ENCODE results near the gene TSBP1.
"Not testable (repeated sequence)": the region's sequence is repeated elsewhere in the genome, so short reads cannot be mapped to it uniquely, and the experiment has no call there.

The TSBP1 gene

DNA sequence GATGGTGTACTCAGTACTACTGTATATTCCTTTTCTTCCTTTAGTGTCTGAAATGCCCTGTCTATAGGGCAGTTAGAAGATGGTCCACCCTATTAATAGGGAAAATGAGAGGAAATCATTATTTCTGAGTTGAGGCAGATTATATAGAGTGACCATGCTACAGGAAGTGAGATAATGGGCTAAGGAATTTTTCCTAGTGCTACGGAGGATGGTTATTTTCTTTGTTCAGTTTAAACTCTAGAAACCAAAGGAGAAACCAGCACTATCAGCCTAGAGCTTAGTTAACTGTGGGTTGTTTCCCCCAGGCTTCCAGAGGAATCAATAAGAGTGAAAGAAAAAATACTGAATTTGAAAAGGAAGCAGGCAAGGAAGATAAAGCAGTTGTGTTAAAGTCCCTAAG is 474 bp downstream of the TSBP1 start:
- DNase-seq: no peak

DNA sequence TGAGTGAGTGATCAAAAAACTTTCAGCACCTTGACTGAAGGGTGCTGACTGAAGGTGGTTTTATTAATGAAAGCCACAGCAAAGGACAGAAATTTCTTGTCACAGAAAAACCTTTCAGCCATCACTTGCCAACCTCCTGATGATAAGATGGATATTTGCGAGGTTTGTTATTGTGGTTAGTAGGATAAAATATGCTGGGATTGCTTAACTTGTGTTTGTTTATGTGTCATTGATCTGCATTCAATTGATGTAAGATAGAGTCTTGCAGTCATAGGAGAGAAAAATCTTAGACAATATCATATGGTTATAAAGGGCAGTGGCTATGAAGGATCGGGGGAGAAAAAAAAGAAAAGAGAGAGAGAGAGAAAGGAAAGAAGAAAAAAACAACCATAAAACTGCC is 1.2 kb downstream of the TSBP1 start:
- no peak for DNase-seq

DNA sequence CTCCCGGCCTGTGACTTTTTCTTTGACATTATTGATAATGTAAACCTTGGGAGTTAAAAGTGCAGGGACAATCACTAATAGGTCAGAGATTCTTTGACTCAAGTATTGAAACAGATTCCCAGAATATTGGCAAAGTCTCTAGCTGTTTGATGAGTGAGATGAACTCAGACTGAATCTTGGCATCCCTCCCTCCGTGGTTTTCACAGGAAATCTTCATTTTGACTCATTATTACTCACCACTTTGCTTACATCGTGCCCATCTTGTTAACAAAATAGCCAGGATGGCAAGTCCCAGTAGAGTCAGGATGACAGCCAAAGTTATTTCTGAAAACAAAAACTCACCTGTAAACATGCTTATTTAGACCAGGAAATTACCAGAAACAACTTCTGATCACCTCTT is 2.0 kb downstream of the TSBP1 start:
- DNase-seq: no peak

DNA sequence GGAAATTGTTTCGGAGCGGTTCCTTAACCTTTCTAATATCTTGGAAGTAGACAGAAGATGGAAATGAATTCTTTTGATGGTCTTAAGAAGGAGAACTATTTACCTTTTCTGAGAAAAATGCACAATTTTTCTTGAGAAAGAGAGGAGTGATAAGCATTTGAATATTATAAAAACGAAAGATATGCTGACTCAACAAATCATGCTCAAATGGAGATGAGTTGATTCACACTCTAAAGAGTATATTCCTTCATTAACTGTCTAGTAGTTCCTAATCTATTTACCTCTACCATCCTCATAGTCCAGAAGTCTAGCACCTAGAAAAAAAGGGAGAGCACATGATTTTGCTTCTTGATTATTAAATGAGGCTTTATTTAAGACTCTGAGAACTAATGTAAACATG is 4.1 kb downstream of the TSBP1 start:
- DNase-seq: no peak

DNA sequence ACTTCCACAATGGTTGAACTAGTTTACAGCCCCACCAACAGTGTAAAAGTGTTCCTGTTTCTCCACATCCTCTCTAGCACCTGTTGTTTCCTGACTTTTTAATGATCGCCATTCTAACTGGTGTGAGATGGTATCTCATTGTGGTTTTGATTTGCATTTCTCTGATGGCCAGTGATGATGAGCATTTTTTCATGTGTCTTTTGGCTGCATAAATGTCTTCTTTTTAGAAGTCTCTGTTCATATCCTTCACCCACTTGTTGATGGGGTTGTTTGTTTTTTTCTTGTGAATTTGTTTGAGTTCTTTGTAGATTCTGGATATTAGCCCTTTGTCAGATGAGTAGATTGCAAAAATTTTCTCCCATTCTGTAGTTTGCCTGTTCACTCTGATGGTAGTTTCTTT is 12.5 kb downstream of the TSBP1 start:
- DNase-seq: not testable (repeated sequence)

DNA sequence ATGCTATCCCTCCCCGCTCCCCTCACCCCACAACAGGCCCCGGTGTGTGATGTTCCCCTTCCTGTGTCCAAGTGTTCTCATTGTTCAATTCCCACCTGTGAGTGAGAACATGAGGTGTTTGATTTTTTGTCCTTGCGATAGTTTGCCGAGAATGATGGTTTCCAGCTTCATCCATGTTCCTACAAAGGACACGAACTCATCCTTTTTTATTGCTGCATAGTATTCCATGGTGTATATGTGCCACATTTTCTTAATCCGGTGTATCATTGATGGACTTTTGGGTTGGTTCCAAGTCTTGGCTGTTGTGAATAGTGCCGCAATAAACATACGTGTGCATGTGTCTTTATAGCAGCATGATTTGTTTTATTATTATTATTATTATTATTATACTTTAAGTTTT is 13.2 kb downstream of the TSBP1 start:
- DNase-seq: not testable (repeated sequence)

DNA sequence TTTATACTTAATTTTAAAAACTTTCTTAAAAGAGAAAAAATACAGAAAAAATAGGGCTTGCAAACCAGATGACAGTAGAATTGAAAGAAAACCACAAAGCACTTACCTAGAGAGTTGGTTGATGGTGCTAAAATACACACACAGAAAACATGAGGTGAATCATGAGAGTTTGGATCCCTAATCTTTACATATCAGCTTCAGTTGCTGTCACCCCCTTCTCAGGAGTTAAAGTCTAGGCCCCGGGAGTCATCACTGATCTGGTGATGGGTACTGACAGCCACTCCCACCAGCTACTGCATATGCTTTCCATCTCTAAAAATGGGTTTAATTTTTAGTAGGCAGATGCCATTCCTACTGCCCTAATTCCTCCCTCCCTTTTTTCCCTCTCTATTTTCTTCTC is 16.7 kb downstream of the TSBP1 start:
- no peak for DNase-seq

DNA sequence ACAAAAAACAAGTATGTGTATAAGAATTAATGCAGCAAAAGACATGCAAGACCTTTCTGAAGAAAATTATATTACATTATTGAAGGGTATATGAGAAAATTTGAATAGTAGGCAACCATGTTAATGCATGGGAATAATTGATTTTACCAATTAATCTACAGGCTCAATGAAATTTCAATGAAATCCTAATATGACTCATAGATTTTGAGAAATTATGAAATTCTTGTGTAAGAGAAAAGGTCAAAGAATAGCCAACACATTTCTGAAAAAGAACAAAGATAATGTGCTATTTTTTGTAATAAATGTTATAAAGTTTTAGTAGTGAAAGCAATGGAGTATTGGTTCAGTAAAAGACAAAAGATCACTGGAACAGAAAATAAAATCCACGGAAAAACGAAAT is 18.4 kb downstream of the TSBP1 start:
- DNase-seq: no peak

DNA sequence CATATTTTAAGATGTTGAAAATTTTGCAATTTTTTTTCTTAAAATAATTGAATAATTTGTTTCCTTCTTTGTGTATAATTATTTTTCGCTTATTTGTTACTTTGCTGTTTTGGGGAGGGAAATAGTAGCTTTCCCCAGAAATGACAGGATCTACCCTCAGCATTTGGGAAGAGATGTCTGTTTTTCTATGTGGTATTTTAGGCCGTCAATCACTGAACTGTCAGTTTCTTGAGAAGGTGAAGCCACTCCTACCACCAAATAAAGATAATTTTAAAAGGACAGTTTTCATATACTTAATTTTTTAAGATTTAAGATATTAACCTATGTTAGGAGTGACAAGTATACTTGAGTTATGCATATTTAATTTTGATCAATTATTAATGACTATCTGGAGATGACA is 31.5 kb downstream of the TSBP1 start:
- DNase-seq: no peak

DNA sequence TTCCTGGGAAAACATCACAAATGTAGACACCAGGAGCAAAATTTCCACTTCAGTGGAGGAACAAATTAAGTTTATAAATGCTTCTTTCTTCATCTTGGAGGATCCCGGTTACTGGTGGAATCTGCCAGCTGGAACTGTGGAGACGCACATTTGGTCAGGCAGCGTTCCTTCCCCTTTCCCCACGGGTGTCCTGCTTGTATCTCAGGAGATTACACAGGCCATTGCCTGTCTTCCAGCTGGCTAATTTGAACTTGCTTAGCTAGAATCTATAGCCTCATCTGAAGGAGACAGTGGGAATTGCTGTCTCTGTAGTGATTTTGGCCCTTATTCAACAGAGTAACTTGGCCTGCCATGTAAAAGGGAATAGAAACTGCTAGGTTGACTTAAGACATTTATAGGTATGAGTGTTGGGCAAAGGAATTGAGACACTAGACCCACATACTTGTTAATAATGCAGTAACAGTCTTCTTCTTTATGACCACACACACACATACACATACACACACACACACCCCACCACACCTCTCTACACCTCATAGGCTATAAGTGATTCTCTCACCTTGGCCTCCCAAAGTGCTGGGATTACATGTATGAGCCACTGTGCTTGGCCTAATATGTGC is 34.4 kb downstream of the TSBP1 start:
- DNase-seq: no peak

DNA sequence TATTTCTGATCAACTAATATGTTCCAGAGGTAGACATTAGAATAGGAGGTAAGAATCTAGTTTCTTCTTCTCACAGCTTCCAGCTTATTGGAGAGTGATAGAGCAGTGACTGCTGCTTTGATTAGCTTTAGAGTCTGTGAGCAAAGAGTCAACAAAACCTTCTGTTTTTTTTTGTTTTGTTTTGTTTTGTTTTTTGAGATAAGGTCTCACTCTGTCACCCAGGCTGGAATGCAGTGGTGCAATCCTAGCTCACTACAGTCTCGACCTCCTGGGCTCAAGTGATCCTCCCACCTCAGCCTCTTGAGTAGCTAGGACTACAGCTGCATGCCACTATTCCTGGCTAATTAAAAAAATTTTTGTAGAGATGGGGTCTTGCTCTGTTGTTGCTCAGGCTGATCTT is 39.3 kb downstream of the TSBP1 start:
- no peak for DNase-seq

DNA sequence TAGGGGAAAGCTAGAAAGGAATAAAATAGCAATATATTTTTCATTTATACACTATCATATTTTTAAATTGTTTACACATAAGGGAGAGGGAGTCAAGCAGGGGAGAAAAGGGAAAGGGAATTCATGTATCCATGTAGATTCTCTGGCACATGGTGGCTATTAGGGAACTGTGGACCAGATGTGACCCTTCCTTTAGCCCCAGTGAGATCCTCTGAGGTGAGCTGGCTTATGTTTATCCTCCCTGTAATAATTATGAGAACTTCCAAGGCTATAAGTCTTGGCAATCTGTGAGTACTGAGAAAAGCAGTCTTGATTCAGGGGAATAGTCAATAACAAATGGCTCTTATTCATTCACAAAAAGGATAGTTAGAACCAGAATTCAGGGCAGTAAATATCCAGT is 42.6 kb downstream of the TSBP1 start:
- no peak for DNase-seq

DNA sequence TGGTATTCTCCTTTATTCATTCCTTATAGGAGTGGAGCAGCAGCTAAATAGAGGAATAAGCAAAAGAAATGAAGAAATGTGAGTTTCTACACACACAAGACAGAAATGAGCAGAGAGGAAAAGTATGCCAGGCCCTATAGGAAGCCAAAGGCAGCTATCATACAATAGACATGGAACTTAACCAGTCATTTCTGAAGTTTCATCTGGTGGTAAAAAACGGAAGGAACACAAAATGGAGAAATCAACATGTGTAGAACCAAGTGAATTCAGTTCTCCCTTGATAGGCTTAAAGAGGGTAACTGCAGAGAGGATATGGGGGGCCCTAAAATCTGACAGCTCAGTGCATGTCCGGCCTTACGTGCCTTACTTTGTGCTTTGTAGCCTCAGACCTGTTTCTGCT is 44.6 kb downstream of the TSBP1 start:
- DNase-seq: no peak

DNA sequence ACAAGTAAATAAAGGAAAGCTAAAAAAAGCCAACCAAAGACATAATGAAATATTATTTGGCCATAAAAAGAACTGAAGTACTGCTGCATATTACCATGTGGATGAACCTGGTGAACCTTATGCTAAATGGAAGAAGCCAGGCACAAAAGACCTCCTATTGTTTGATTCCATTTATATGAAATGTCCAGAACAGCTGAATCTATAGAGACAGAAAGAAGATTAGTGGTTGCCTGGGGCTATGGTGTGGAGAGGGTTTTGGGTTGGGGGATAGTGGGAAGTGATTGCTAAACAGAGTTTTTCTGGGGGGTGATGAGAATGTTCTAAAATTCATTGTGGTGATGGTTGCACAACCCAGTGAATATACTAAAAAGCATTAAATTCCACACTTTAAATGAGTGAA is 53.2 kb downstream of the TSBP1 start:
- DNase-seq: no peak

DNA sequence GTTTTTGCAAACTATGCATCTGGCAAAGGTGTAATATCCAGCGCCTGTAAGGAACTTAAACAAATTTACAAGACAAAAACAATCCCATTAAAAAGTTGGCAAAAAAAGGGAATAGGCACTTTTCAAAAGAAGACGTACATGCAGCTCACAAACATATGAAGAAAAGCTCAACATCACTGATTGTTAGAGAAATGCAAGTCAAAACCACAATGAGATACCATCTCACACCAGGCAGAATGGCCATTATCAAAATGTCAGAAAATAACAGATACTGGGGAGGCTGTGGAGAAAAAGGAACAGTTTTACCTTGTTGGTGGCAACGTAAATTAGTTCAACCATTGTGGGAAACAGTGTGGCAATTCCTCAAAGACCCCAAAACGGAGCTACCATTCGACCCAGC is 54.2 kb downstream of the TSBP1 start:
- DNase-seq: no peak

DNA sequence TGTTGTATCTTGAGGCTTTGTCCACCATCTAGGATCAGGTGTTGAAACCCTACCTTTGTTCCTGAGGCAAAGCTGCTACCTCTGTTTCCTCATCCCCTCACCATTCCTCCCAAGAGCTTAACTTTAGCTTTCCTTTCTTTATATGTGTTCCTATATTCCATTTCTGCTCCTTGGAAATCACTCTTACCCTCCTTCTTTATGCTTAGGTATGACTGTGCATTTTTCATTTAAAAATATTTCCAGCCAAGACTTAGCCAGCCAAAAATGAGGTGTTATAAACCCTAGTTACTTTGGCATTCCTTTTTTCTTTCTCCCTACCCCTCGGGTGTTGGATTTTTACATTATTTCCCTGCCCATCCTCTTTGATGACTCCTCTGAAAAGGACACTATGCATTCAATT is 57.7 kb downstream of the TSBP1 start:
- DNase-seq: no peak

DNA sequence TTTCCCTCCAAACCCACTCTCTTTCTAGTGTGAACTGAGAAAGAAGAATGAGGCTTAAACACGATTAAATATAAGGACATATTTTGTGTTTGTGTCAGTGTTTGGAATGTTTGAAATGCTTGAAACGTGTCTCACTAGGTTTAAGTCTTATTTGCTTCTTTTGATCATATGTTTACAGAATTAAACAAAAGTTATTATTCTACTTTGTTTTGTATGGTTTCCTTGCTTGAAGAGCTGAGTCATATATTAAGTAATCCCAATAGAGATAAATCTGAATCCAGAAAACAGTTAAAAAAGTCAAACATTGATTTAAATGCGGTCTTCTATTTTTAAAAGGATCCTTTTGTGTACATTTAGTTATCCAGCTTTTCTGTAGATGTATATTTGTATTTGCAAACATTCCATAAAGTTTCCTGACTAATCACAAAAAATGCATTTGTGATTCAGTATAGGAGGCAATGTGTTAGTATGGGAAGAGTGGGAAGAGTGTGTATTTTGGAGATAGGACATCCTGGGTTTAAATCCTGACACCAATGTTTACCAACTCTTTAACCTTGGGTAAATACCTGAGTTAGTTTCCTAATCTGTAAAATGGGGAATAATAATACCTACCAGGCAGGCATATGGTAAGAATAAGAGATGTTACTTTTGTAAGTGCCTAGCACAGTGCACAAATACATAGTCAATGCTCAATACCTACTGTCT is 72.9 kb downstream of the TSBP1 start:
- DNase-seq: no peak

DNA sequence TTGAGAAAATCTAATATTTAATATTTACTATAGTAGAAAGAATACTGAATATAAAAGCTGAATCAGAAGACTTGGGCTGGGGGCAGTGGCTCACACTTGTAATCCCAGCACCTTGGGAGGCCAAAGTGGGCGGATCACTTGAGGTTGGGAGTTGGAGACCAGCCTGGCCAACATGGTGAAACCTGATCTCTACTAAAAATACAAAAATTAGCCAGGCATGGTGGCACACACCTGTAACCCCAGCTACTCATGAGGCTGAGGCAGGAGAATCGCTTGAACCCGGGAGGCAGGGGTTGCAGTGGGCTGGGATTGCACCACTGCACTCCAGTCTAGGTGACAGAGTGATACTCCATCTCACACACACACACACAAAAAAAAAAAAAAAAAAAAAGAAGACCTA is 76.7 kb downstream of the TSBP1 start:
- DNase-seq: not testable (repeated sequence)

DNA sequence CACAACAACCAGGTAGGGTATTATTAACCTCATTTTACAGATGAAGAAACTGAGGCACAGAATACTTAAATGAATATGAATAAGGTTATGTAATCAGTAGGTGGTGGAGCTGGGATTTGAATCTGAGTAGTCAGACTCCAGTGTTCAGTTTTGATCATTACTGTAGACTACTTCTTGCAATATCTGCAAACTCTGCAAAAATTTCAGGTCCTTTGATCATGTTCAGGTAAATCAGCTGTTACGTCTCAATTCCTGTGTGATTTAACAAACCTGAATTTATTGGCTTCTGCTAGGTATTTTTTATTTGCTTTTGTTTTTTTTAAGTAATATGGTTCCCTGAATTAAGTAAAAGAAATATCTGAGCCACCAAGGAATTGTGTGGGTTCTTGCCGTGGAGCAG is 77.1 kb downstream of the TSBP1 start:
- DNase-seq: no peak

DNA sequence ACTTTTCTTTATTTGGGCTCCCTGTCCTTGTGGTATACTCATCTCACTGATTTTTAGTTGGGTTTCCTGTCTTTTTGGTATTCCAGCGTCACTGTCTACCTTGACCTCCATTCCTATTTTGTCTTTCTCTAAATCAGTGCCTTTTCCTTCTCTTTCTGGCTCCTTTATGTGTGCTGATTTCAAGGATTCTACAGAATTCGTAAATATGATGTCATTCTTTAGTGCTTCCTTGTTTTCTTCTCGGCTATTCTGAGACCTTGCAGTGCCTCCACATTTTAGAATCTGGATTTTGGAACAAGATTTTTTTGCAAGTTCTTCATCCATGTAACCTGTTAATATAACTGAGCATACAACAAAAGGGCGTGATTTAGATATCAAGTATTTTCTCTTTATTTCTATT is 78.0 kb downstream of the TSBP1 start:
- DNase-seq: no peak

DNA sequence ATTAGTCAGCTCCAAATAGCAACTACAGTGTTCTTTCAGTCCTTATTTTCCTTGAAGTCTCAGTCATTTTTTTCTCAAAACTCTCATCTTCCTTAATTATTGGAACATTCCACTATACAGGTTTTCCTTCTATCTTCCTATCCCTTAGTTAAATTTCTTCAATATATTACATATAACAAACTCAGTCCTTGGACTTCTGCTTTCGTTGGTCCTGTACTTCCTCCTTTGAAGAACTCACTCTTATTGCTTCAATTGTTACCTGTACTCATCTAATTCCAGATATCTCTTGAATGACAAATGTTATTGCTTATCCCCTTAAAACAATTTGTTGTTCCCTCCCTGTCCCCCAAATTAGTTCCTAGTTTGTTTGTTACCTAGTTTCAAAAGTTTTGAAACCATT is 80.2 kb downstream of the TSBP1 start:
- DNase-seq: no peak

DNA sequence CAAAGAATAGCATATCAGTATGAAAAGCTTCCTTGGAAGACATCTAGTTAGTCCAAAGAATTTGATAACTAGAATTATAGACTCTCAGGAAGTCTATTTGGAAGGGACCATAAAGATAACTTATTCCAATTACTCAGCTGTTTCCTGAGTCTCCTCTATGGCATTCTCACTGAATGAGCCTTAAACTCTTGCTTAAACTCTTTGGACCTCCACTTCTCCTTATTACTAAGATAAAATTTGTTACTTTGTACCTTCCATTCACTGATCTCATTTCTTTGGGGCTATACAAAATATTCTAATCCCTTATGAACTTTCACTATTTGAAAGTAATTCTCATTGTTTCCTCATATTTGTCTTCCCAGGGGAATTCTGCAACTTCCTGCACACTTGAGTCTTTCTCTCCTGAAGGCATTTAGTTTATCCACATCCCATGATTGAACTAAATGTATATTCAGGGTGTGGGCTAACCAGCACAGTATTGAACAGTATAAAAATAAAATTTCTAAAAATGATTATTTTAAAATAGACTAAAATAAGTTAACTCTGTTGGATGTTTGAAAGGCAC is 80.7 kb downstream of the TSBP1 start:
- no peak for DNase-seq

DNA sequence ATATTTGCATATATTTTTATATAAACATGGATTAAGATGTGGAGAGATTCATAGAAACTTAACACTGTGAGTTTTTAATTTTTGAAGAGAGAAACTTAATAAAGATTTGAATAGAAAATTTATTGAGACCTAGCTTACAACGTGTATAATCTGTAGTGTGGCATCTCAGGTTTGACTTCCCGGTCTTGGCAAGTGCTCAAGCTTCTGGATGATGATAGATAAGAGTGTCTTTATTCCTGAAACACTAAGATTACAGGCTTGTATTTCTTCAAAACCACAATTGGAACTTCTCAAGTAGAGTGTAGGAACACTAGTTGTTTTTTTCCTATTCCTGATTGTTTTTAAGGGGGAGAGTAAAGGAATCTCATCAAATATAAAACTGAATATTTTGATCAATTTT is 83.3 kb downstream of the TSBP1 start:
- DNase-seq: no peak

DNA sequence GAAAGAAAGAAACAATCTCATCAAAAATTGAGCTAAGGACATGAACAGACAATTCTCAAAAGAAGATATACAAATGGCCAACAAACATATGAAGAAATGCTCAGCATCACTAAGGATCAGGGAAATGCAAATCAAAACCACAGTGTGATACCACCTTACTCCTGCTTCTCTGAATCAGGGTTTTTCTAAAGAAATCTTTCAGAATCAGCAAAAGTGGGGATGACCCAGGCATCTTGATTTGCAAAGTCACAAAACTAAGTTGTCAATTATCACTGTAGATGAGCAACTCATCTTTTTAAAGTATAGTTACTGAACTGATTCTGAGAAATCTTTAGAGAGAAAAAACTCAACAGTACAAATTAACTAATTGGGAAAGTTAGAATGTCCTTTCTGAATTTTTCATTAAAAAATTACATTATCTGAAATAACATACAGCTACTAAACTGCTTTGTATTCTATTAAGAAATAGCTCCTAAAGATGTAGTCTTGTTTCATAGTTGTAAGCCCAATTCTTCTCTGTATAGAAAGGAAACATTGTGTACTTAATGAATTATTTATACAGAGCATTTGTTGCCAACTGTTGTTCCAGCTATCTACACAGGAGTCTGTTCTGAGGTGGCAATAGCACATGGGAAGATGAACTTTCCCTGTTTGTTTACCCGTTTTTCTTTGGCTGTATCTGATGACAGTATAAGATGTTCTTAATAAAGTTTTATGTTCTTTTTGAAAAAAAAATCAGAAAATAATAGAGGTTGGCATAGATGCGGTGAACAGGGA is 97.7 kb downstream of the TSBP1 start:
- DNase-seq: not testable (repeated sequence)
